ENCODE data around the gene BAHCC1. TPM values are rescaled to one million over a fixed set of nuclear protein-coding genes. Genes with fewer than 3 reads are reported as not detected.

BAHCC1 gene
- total and polyA plus RNA-seq, 2 donors (not counting 3 experiments of a cell fraction or from before 2014, with no cell fraction given), result 4.7 to 11.6 TPM

GRCh38 chr17:81447331-81447933 is 52.2 kb downstream of the BAHCC1 start:
- no TSS peak for BruUV-seq (replicated peaks)
- POLR2A ChIA-PET, result no interaction called here
- no peaks in the 10 kb centered on the region for H3K4me1 ChIP-seq (ENCODE audit: control insufficient read depth, extremely low read depth, insufficient read depth, low read length)
- H3K79me2 ChIP-seq (ENCODE audit: control insufficient read depth, insufficient read depth, low read length), result no peaks in the 10 kb centered on the region
- no peak overlapping the region for H3K4me3 ChIP-seq (replicated peaks in 1 of 3; ENCODE audit: insufficient read depth in 1 of 3, low read depth in 1 of 3, low read length in 3 of 3)
- dilution Hi-C loops (cut with MboI; ENCODE audit: extremely low pct_ligation_motif_present, low sequenced_read_pairs), result no loop called here
- H4K20me1 ChIP-seq (replicated peaks; ENCODE audit: control insufficient read depth, extremely low read depth, insufficient read depth, low read length), result no peaks in the 10 kb centered on the region
- H3K36me3 ChIP-seq (ENCODE audit: control insufficient read depth in 2 of 2, extremely low read depth in 1 of 2, insufficient read depth in 2 of 2, low read length in 2 of 2), result no peaks in the 10 kb centered on the region
- H3K9ac ChIP-seq (replicated peaks; ENCODE audit: extremely low read depth, insufficient read depth, low read length), result no peak overlapping the region
- H3K27me3 ChIP-seq (ENCODE audit: control insufficient read depth in 2 of 2, insufficient read depth in 2 of 2, low read length in 2 of 2), result no peaks in the 10 kb centered on the region
- CTCF ChIA-PET, result interaction anchor here (1.2 kb wide), 1 partner anchor 14 kb away, joined by 5 read pairs; no protein-coding TSS in a partner anchor
- H2AFZ ChIP-seq (ENCODE audit: low read depth, low read length), result no peak overlapping the region
- no peak for FAIRE-seq
- TF ChIP-seq POLR2A (IDR thresholded peaks at IDR 0.05; ENCODE audit: low read depth, low read length), result no peak
- no peak for TF ChIP-seq POLR2AphosphoS5 (IDR thresholded peaks at IDR 0.05; ENCODE audit: insufficient read depth, low read depth, low read length)
- no peak for TF ChIP-seq GATA2 (IDR thresholded peaks at IDR 0.05; ENCODE audit: insufficient read depth, insufficient read length, low read depth, low read length)
- no peak for TF ChIP-seq MAX (IDR thresholded peaks at IDR 0.05; ENCODE audit: insufficient read depth, insufficient read length)
- TF ChIP-seq MYC (IDR thresholded peaks at IDR 0.05; ENCODE audit: low read depth, low read length), result no peak
- H3K9me1 ChIP-seq (replicated peaks; ENCODE audit: control insufficient read depth, extremely low read depth, insufficient read depth, low read length), result no peaks in the 10 kb centered on the region
- DNase-seq (ENCODE audit: low read depth, low spot score), result no peak
- H3K9me3 ChIP-seq (replicated peaks; ENCODE audit: control insufficient read depth, insufficient read depth, low read length), result no peaks in the 10 kb centered on the region
- no peak overlapping the region for H3K4me2 ChIP-seq (ENCODE audit: insufficient read depth, low read length)
- intact Hi-C loops (cut with micrococcal nuclease), result no loop called here
- H3K27ac ChIP-seq (ENCODE audit: insufficient read depth, low read depth, low read length), result no peak overlapping the region

GRCh38 chr17:81448442-81448841 is 53.2 kb downstream of the BAHCC1 start:
- ChIA-PET POLR2A (no interaction called here), CTCF (interaction anchor here (0.8 to 1.2 kb wide), 3 partner anchors 13 to 56 kb away, joined by 3 to 5 read pairs (median 5); no protein-coding TSS in a partner anchor)
- H3K9me3 ChIP-seq (replicated peaks; ENCODE audit: control insufficient read depth, insufficient read depth, low read length), result no peaks in the 10 kb centered on the region
- no peaks in the 10 kb centered on the region for H3K9me1 ChIP-seq (replicated peaks; ENCODE audit: control insufficient read depth, extremely low read depth, insufficient read depth, low read length)
- no peak for TF ChIP-seq MYC (IDR thresholded peaks at IDR 0.05; ENCODE audit: low read depth, low read length)
- no peak for TF ChIP-seq GATA2 (IDR thresholded peaks at IDR 0.05; ENCODE audit: insufficient read depth, insufficient read length, low read depth, low read length)
- TF ChIP-seq CTCF (IDR thresholded peaks at IDR 0.05; ENCODE audit: extremely low read depth in 1 of 2, insufficient read depth in 1 of 2, low read depth in 1 of 2, low read length in 2 of 2), result no peak
- no peaks in the 10 kb centered on the region for H3K27me3 ChIP-seq (ENCODE audit: control insufficient read depth in 2 of 2, insufficient read depth in 2 of 2, low read length in 2 of 2)
- intact Hi-C loops (cut with micrococcal nuclease), result no loop called here
- no peaks in the 10 kb centered on the region for H3K4me1 ChIP-seq (ENCODE audit: control insufficient read depth, extremely low read depth, insufficient read depth, low read length)
- no peak overlapping the region for H2AFZ ChIP-seq (ENCODE audit: low read depth, low read length)
- no peak overlapping the region for H3K27ac ChIP-seq (ENCODE audit: insufficient read depth, low read depth, low read length)
- no peak overlapping the region for H3K4me3 ChIP-seq (replicated peaks in 1 of 3; ENCODE audit: insufficient read depth in 1 of 3, low read depth in 1 of 3, low read length in 3 of 3)
- H3K4me2 ChIP-seq (ENCODE audit: insufficient read depth, low read length), result no peak overlapping the region
- FAIRE-seq, result no peak
- no peaks in the 10 kb centered on the region for H3K79me2 ChIP-seq (ENCODE audit: control insufficient read depth, insufficient read depth, low read length)
- dilution Hi-C loops (cut with MboI; ENCODE audit: extremely low pct_ligation_motif_present, low sequenced_read_pairs), result no loop called here
- H3K9ac ChIP-seq (replicated peaks; ENCODE audit: extremely low read depth, insufficient read depth, low read length), result no peak overlapping the region
- H3K36me3 ChIP-seq (ENCODE audit: control insufficient read depth in 2 of 2, extremely low read depth in 1 of 2, insufficient read depth in 2 of 2, low read length in 2 of 2), result no peaks in the 10 kb centered on the region
- BruUV-seq (replicated peaks), result no TSS peak
- no peaks in the 10 kb centered on the region for H4K20me1 ChIP-seq (replicated peaks; ENCODE audit: control insufficient read depth, extremely low read depth, insufficient read depth, low read length)
- DNase-seq (ENCODE audit: low read depth, low spot score), result no peak

Data from endothelial cell of umbilical vein (primary cell).